HG03139 (cell line): Measurements from ENCODE around the gene DGKB.

Experiments
- ATAC-seq: cut with Tn5 transposase; IDR thresholded peaks from one replicate; pipeline ENCODE4 v1.9.1; 2021; ENCODE audit not compliant: unreplicated experiment

Gene DGKB

DNA sequence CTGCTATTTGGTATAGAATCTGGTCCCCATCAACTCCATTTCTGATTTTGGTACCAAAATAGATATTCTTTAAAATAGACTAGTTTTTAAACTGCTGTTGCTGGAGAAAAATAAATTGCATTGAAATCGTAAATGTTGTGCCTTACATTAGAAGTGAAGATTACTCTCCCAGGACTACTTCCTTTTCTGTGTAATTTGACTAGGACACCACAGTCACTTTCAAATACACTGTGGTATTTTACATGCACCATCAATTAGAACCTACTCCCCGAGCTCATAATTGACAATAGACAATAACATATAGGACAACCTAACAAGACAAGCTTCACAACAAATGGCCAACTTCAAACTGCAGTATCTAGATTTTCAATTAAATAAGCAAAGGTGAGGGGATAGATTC, 211.5 kb downstream of the DGKB start:
- no peak for ATAC-seq

DNA sequence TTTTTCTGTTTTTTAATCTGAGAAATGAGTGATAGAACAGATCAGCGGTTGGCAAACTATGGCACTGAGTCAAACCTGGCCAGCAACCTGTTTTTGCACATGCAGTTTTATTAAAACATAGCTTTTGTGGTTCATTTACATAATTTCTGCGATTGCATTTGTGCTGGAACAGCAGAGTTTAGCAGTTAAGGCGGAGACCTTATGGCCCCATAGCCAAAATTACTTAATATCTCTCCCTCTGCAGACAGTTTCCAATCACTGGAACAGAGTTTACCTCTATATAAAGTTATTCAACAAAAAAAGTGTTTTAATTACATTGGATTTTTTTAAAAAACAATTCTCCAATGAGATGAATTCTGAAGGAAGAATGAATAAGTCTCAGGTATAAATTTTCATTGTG, 212.1 kb downstream of the DGKB start:
- no peak for ATAC-seq

DNA sequence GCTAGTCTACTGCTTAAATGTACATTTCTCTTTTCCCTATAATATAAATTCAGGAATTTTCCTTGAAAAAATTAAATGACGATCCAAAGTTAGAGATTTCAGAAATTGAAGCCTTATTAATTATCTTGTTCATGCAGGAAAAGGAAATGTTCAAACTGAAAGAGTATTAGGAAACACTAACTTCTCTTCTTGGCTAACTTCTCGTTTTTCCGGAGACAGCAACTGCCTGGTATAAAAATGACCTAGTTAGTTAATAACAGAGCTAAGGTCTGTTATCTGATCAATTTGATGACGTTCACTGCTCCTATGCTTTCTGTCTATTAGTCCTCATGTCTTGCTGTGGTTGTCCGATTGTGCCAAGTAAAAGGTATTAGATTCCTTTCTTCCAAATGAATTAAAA, 212.5 kb downstream of the DGKB start:
- ATAC-seq: no peak

DNA sequence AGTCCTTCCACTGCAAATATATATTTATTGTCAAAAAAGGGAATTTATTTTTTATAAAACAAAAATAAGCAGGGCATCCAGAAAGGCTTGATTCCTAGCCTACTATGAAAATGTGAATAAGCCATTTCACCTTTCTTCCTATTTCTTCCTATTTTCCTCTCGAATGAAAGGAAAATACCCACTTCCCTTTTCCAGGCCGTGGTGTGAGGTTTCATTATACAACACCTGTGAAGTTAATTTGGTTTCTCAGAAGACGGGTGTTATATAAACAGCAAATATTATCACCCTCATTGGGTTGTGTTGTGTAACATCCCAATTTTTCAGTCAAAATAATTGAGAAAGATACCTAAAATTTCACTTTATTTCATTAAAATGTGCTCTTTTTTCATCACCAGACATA, 214.3 kb downstream of the DGKB start:
- no peak for ATAC-seq

DNA sequence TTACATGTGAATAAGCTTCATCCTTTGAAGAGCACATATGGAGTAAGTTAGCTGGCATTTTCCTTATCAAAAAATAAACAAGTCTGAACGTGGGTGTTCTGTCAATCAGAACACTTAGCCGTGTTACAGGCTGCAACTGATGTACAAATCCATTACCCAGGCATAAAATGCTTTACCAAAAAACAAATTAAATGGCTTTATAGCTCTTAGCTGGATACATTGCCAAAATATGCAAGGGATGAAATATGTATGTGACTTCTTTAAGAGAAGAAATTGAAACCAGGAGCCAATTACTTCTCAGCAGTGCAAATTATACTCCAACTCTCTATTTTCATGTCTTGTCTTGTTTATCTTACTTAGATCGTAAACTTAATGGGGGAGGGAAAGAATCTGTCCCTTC, 214.8 kb downstream of the DGKB start:
- no peak for ATAC-seq

DNA sequence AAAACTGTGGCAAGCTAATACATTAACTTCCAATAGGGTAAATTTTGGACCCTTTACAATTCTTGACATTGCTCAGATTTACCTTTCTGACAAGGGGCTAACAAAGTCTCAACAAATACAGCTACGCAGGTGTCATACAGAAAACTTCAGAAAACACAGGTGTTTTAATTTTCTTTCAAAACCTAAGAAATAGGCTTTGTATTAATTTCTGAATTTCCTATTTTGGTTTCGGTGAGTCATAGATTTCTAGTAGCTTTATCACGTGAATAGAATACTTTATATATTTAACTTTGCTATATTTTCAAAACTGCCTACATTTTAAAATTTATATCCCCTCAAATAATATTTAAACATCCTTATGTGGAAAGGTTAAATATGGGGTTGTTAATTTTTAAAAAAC, 215.3 kb downstream of the DGKB start:
- no peak for ATAC-seq

DNA sequence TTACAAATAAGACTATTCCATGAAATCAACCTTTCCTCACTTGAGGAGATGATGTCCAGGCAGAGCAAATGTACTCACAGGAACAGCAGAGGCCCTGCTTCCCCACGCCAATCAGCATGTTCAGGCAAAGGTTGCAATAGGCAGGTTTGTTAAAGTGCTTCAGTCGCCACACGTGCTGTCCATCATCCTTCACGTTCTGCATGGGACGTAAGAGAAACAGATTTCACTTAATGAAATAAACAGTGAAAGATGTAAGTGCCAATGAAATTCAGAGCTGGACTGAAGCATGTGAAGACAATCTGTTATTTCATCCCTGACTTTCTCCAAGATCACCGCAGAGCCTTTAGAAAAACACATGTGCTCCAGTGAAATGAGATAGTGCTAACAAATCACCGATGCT, 217.4 kb downstream of the DGKB start:
- ATAC-seq: no peak

DNA sequence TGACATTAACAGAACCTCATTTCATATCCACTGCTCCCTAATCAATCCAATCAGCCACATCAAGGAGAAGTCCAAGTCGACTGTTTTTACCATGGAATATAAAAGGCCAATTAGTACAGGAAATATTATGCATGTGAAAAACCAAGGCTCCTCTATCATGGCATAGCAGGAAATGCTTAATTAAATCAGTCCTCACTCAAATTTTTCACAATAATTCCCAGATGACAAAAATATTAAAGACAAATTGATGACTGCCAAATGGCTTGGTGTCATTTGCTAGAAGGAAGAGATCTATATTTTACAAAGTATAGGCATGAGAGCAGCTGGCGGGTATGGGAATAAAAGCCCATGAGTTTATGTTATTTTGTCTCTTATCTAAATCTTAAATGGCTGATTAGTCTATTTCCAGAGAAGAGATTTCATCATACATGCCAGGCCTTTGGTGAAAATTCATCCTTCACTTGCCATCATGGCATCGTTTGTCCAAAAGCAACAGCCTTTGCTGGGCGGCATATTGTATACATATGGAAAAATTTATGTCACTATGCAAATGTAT, 219.6 kb downstream of the DGKB start:
- ATAC-seq: no peak

DNA sequence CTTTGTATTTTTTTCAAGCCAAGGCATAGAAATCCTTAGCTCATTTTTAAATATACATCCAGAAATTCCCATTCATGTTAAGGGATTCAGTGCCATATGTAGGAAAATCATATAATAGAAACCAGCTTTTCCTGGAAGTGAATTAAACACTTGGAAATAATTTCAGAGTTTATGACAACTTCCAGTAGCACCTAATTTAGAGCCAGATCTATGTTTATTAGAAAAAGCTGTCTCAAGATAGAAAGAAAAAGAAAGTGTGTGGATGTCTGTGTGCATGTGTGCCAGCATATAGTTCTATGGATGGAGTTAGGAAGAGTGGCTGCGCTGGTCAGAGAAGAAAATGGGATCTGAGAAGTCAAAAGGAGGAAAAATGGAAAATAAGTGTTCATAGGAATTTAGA, 225.7 kb downstream of the DGKB start:
- no peak for ATAC-seq

DNA sequence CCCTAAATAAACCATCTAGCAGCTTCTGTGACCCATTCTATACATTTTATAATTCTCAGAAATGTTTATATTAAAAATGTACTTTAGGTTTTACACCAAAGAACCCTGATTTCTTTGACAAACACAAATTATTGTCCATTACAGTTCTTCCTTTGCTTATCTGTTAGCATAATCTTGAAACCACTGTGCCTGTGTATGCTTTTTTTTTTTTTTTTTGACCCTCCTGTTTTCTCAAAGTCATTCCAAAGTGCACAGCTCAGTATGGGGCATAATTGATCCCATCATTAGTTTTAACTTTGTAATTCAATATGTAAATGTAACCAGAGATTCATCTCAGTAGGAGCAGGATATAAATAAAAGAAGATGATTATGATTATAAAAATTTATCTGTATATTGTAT, 229.3 kb downstream of the DGKB start:
- no peak for ATAC-seq

DNA sequence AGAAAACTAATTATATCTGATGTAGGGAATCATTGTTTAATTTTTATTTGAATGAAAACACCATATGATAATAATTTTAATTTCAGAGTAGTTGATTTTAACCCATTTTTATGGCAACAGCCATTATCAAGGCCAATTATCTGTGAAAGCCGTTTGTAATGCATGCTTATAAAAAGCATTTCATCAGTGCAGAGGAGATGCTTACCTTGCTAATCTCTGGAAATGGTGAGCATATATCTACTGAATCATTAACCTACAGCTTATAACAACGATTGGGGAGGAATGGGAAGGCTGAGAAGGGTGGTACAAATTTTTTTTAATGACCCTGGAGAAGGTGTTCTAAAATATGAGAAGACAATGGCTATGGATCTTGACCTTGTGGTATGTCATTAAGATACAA, 235.6 kb downstream of the DGKB start:
- no peak for ATAC-seq

DNA sequence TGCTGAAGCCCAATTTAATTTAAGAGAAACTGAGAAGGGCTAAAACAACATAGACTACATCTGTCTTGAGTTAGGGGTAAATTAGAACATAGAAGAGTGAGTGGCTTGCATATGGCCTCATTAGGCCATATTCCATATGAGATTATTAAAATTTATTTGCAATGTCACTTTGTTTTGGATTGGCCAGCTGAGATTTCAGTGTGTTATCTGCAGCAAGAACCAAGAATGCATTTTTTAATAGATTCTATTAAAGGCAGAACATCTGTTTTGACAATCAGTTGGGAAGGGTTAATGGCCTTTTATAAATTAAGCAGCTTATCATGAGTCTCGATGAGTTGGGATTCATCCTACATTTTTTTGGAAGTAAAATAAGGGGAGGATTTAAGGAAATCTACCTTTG, 236.2 kb downstream of the DGKB start:
- no peak for ATAC-seq

DNA sequence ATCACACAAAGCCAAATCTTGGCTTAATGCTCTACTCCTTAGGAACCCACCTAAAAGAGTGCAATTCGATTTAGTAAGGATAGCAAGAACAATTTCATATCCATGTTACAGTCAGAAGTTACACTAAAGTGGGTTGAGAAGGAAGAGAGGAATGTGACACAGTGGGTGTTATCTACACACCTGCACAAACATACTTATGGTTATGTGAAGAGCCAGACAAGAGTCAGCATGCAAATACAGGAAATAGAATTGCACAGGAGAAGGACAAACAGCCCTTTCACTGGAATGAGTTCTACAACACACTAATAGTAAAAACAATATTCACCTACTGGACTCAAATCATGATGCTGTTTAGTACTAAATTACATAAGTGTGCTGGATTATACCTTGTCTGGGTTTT, 262.8 kb downstream of the DGKB start:
- no peak for ATAC-seq

DNA sequence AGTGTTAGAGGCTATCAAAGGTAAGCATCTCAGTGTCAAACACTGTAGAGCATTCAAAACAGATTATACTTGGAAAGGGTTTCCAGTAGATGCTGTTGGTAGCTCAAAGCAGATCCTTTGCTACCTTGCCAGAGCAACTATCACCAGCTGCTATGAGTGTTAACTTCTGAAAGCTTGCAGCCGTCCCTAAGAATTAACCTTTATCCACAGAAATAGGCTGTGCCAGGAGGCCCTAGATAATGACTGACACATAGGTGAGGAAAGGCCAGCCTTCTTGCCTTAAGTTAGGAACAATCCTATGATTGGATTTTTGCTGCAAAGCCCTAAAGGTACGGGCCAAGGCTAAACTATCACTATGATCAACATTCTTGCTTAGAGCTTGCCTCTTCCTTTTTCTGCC, 263.2 kb downstream of the DGKB start:
- ATAC-seq: no peak

DNA sequence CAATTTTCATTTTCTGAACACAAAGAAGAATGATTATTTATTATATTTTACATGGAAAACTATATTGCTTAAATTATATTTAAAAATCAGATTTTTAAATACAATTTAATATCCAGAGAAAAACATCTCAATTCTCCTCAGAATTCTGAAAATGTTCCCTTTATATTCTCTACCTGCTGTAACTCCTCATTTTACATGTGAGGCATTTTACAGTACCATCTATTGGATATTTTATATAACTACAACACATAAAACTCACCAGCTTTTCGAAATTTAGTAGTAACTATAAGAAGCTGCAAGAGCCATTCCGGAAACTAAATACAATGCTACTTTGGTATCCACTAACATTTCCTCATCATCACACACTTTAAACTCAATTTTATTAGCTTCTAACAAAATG, 264.6 kb downstream of the DGKB start:
- ATAC-seq: no peak

DNA sequence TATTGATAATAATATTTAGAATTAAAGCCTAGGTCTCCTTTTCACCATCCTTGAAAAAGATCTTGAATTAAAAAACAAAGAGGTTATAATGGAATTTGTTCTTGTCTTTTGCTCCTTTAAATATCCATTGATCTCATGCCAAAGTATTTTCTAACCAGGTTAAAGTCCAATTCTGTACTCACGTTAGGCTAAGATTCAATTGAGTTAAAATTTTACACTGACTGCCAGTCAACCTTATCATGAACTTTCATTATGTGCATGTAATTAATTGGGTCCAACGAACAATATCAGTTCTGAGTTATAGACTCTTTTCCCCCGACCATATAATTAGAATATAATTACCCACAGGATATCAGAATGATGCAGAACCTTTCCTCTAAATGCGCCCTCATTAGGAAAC, 266.6 kb downstream of the DGKB start:
- ATAC-seq: no peak

DNA sequence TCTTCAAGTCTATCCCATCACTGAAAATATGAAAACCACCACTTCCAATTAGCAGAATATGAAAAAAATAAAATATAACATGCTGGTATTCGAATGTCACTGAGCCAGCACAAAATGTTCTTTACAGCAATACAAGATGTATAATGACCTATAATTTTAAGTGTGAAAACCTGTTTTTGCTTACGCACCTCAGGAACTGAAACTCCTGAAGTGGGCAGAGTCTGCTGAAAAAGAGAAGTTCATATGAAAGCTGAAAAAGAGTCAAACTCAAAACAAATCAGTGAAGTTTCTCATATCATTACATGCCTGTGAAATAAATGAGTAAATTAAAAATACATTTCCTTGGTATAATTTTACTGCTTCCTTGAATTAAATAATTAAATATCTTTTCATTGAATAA, 272.5 kb downstream of the DGKB start:
- ATAC-seq: no peak

DNA sequence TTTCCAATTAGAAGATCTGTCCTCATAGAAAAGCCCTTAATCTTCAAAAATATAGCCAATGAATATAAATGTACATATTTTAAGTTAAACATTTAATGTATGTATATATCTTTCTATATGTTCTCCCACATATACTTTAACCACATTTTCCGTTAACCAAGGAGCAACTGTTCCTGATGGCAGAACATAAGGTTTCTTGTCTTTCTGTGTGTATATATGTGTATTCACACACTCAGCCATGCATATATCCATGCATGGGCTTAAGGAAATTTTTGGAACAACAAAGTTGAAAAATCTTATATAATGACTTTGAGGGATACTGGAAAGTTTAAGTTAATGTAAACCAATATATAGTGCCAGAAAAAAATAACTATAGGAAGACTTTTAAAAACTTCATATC, 274.0 kb downstream of the DGKB start:
- no peak for ATAC-seq

DNA sequence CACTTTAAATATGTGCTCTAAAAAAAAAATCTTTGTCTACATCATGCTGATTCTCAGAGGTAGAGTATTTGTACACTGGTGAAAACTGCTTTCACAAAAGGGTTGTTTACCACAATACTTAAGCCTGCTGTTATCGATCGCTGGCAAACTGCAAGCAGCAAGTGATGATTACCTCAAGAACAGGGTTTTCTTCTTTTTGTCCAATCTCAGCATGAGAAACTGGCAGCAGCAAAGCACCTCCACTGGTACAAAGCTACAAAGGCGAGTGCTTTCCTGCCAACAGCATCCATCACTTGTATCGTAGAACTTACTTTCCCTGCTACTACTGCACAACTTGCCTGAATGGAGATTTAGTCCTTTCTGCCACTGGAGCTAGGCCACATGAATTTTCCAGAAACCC, 276.5 kb downstream of the DGKB start:
- ATAC-seq: no peak

DNA sequence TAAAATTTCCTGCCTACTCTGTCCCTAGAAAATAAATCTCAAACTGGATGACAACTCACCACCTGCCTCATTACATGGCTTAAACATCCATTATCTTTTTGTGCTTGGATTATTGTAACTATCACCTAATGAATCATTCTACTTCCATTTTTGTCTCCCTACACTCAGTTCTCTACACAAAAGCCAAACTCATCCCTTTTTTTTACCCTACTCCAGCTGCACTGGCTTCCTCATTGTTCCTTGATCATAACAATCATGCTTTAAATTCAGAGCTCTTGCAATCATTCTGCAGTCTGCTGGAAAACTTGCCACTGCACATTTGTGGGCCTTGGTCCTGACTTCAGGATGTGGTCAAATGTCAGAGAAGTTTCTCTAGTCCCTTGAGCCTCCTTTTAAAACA, 280.0 kb downstream of the DGKB start:
- ATAC-seq: no peak

DNA sequence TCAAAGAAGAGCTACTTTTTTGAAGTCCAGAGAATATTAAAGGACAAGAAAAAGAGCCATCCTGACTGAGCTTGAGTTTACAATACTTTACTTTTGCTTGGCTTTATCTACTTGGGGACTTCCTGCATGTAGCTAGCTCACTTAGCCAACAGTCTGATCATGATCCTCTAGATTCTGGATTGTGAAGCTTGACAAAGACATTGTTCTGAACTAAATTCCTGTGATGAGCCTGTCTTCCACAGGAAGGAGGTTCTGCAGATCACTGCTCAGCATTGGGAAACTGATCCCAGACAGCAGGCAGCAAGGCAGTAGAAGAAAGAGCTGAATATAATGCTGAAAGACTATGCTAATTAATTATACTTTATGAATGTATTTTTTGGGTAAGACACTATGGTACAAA, 296.4 kb downstream of the DGKB start:
- no peak for ATAC-seq

DNA sequence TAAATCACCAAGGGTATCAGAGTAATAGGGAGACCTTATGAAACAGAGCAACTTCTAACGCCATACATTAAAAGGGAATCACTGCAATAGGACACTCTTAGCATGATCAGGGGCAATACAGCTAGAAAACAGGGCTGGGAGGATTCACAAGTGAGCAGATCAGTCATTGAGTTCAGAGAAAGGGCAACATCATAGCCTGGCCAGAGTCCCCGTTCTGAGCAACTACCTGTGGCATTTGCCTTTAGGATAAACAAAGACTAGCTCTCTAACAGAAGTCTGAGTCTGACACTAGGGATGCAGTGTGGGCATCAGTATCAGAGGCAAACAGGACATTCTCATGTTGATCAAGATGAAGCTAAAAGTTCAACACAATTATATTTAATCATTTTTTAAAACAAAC, 297.9 kb downstream of the DGKB start:
- ATAC-seq: no peak

DNA sequence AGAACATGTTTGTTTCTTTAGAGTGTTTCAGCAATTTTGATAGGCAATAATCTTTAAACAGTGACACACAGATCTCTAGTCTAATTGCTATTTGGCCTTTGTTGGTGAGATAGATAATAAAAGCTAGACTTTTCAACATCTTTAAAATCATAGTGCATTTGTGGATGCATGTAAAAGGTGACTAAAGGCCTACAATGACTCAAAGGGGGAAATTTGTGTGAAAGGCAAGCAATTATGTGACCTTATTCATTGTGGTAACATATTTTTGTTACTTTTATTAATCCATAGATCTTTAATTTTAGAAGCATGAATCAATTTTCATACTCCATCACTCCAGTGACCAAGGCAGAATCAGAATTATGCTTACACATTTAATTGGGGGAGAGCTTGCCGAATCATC, 299.7 kb downstream of the DGKB start:
- no peak for ATAC-seq

DNA sequence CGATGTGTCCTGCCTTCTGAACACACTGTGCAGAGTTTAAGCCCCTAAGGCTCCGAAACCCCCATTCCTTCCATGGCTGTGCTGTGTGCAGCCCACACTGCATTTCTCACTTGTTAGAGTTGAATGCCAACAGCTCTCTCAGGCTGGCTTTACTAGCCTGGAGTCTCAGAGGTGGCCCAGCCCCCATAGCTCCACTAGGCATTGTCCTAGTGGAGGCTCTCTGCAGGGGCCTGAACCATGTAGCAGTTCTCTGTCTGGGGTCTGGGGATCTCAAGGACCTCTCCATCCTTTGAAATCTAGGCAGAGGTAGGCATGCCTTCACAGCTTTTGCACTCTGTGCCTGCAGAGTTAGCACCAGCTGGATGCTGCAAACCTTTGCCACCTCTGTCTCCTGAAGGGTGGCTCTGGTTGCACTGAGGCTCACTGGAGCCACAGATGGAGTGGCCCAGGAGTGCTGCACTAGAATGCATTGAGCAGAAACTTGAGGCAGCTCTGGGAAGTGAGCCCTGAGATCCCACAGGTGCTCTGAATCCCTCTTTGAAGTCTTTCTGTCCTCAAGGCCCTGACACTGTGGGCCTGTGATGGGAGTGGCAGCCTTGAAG, 301.7 kb downstream of the DGKB start:
- no peak for ATAC-seq
